Measurements from ENCODE around the gene TMEM170B. TPM values are rescaled to one million over a fixed set of nuclear protein-coding genes. Genes with fewer than 3 reads are reported as not detected.

Gene TMEM170B
- total RNA-seq, 1 experiment from 2014 or later = under 0.01 TPM

GRCh38 chr6:11585426-11586016, 48.0 kb downstream of the TMEM170B start:
- peak overlapping the region; percentile 97 for H3K27ac ChIP-seq
- DNase-seq (ENCODE audit: low read depth in 1 of 2, low spot score in 2 of 2) = peak in 1 of 2 experiments; percentile 72
- H3K27me3 ChIP-seq (replicated peaks) = no peaks in the 10 kb centered on the region
- no peak overlapping the region for H3K4me3 ChIP-seq
- H3K36me3 ChIP-seq = peaks cover 10% of the 10 kb centered on the region; the same call in 1 of the 2 replicates
- no peaks in the 10 kb centered on the region for H3K9me3 ChIP-seq (replicated peaks)
- H3K4me1 ChIP-seq (replicated peaks) = peaks cover 48% of the 10 kb centered on the region

GRCh38 chr6:11586117-11586516, 48.6 kb downstream of the TMEM170B start:
- H3K4me1 ChIP-seq (replicated peaks) = peaks cover 54% of the 10 kb centered on the region
- peaks cover 10% of the 10 kb centered on the region; the same call in 1 of the 2 replicates for H3K36me3 ChIP-seq
- H3K9me3 ChIP-seq (replicated peaks) = no peaks in the 10 kb centered on the region
- DNase-seq (ENCODE audit: low read depth in 1 of 2, low spot score in 2 of 2) = no peak
- no peaks in the 10 kb centered on the region for H3K27me3 ChIP-seq (replicated peaks)
- H3K27ac ChIP-seq = peak overlapping the region; percentile 97
- no peak overlapping the region for H3K4me3 ChIP-seq

DNA sequence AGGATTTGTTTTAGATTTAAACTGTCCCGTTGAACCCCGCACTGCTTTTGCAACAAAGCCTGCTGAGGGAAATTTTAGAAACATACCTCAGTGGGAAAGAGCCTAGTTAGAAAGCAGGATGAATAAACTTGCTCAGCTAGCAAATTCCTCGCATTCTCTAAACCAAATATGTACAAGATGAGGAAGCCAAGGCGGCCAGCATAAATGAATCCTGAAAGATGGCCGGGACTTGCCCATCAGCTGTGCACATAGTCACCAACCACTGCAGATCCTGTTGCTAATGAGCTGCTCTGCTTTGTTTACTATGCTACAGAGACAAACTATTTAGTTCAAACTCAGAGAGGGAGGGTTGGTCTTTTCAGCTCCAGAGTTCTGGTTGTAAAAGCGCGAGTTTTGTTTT, 49.0 kb downstream of the TMEM170B start:
- Histone ChIP-seq H3K9me3 (replicated peaks) (no peaks in the 10 kb centered on the region), H3K36me3 (peaks cover 10% of the 10 kb centered on the region; the same call in 1 of the 2 replicates), H3K27ac (peak overlapping the region; percentile 97), H3K4me1 (replicated peaks) (peaks cover 57% of the 10 kb centered on the region), H3K4me3 (peak overlapping the region; percentile 6; the same call in 1 of the 2 replicates), H3K27me3 (replicated peaks) (no peaks in the 10 kb centered on the region)
- DNase-seq (ENCODE audit: low read depth in 1 of 2, low spot score in 2 of 2) = peak; percentile 92 to 95

DNA sequence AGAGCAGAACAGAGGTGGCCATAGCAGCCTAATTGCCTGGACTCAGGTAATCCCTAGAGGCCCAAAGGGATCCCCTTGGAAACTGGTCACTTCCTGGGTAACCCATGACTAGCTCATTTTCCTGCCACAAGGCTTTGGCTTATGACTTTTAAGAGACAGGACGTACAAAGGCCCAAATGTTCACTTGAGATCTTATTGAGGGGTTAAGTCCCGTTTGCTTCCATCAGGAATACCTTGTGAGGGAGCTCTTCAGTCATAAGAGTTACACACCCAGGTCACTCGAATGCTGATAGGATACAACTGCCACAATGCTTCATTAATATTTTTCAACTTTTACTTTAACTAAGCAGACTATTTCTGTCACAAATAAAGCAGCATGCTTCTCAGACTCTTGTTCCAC, 51.7 kb downstream of the TMEM170B start:
- no peak overlapping the region for H3K4me3 ChIP-seq
- peak overlapping the region; percentile 98 for H3K27ac ChIP-seq
- peaks cover 69% of the 10 kb centered on the region for H3K4me1 ChIP-seq (replicated peaks)
- H3K27me3 ChIP-seq (replicated peaks) = no peaks in the 10 kb centered on the region
- DNase-seq (ENCODE audit: low read depth in 1 of 2, low spot score in 2 of 2) = no peak
- peaks cover 17% of the 10 kb centered on the region for H3K36me3 ChIP-seq
- no peaks in the 10 kb centered on the region for H3K9me3 ChIP-seq (replicated peaks)

DNA sequence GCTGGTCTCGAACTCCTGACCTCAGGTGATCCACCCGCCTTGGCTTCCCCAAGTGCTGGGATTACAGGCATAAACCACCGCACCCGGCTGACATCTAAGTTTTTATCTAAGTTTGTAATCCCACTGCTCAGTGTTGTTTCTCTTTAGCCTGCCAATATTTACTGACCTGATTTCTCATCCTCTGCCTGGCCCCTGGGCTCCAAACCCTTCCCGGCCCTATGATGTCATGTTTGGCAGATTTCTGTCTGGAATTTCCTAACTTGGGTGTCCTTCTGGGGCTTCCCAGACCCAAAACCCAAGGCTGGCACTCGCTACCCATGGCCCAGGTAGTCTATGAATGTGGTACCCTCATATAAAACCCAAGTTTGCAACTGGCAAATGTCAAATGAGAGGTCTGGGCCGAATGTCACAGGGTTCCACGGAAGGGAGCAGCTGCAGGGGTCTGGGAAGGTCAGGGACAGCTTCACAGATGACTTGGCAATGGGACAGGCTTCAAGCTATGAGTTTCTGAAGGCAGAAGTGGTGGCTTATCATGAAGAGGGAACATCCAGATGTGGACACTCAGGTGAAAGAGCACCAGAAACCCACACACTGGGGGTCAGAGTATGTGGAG, 54.9 kb downstream of the TMEM170B start:
- no peak for DNase-seq (ENCODE audit: low read depth in 1 of 2, low spot score in 2 of 2)
- Histone ChIP-seq H3K36me3 (peaks cover 20% of the 10 kb centered on the region), H3K4me1 (replicated peaks) (peaks cover 49% of the 10 kb centered on the region), H3K27ac (peak overlapping the region; percentile 4; the same call in 1 of the 2 replicates), H3K27me3 (replicated peaks) (no peaks in the 10 kb centered on the region), H3K4me3 (no peak overlapping the region), H3K9me3 (replicated peaks) (no peaks in the 10 kb centered on the region)

DNA sequence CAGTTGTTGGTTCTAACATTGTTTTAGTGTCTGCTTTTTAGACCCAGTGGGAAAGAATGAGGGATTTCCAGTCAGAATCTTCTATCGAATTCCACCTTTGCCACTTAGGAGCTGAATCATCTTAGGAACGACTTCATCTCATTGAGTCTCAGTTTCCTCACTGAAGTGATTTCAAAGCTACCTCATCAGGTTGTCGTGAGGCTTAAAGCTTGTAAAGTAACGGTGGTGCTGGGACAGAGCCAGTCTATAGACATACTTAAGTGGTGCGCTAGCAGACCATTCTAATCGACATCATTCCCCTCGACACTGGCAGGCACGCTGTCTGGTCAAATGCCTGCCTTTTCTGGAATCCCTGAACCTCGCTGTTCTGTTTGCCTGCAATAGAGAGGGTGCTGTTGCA, 55.5 kb downstream of the TMEM170B start:
- no peaks in the 10 kb centered on the region for H3K9me3 ChIP-seq (replicated peaks)
- H3K27ac ChIP-seq = no peak overlapping the region
- no peak for DNase-seq (ENCODE audit: low read depth in 1 of 2, low spot score in 2 of 2)
- peaks cover 46% of the 10 kb centered on the region for H3K4me1 ChIP-seq (replicated peaks)
- no peaks in the 10 kb centered on the region for H3K27me3 ChIP-seq (replicated peaks)
- no peak overlapping the region for H3K4me3 ChIP-seq
- H3K36me3 ChIP-seq = peaks cover 20% of the 10 kb centered on the region

GRCh38 chr6:11595903-11596302, 58.4 kb downstream of the TMEM170B start:
- Histone ChIP-seq H3K27ac (no peak overlapping the region), H3K27me3 (replicated peaks) (no peaks in the 10 kb centered on the region), H3K4me3 (no peak overlapping the region), H3K36me3 (peaks cover 9% of the 10 kb centered on the region), H3K4me1 (replicated peaks) (peaks cover 32% of the 10 kb centered on the region), H3K9me3 (replicated peaks) (no peaks in the 10 kb centered on the region)
- no peak for DNase-seq (ENCODE audit: low read depth in 1 of 2, low spot score in 2 of 2)

DNA sequence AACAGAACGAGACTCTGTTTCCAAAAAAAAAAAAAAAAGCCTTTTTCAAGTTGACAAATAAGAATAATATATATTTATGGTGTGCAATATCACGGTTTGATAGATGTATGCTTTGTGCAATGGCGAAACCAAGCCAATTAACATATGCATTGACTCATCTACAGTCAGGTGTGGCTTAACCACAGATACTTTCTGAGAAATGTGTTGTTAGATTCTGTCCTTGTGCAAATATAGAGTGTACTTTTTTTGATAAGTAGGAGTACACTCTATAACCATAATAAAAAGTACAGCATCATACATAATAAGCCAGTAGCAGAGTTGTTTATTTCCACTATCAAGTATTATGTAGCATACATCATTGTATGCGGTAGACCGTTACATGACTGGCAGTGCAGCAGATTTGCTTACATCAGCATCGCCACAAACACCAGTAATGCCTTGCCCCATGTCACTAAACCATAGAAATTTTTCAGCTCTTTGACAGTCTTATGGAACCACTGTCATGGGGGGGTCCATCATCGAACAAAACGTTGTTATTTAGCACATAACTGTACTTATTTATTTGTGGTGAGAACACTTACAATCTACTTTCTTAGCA, 59.2 kb downstream of the TMEM170B start:
- no peak overlapping the region for H3K27ac ChIP-seq
- H3K9me3 ChIP-seq (replicated peaks) = no peaks in the 10 kb centered on the region
- peaks cover 7% of the 10 kb centered on the region for H3K36me3 ChIP-seq
- H3K4me3 ChIP-seq = no peak overlapping the region
- peaks cover 33% of the 10 kb centered on the region for H3K4me1 ChIP-seq (replicated peaks)
- DNase-seq (ENCODE audit: low read depth in 1 of 2, low spot score in 2 of 2) = no peak
- no peaks in the 10 kb centered on the region for H3K27me3 ChIP-seq (replicated peaks)

- peaks cover 11% of the 10 kb centered on the region for H3K36me3 ChIP-seq
- H3K4me1 ChIP-seq (replicated peaks) = peaks cover 41% of the 10 kb centered on the region
- no peaks in the 10 kb centered on the region for H3K9me3 ChIP-seq (replicated peaks)
- no peaks in the 10 kb centered on the region for H3K27me3 ChIP-seq (replicated peaks)
- H3K27ac ChIP-seq = no peak overlapping the region
- H3K4me3 ChIP-seq = no peak overlapping the region
- DNase-seq (ENCODE audit: low read depth in 1 of 2, low spot score in 2 of 2) = no peak
Observed at GRCh38 chr6:11598687-11599086, 61.1 kb downstream of the TMEM170B start.

DNA sequence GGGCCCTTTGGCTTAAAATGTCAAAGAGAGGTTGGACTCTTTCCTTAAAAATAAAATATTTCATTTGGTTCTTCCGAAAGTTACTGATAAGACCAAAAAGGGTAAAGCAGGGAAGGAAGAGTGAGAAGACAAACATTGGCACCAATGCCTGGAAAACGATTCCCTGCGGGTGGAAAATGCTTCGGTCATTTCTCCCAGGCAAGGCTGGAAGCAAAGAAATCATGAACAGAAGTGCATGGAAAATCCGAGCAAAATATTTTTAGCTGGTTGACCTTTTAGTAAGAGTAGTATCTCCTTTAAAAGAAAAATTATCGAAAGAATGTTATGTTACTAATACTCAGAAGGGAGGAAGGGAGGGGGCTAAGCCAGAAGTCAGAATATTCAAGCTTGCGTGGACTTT, 62.7 kb downstream of the TMEM170B start:
- no peaks in the 10 kb centered on the region for H3K9me3 ChIP-seq (replicated peaks)
- peaks cover 17% of the 10 kb centered on the region for H3K36me3 ChIP-seq
- H3K4me3 ChIP-seq = no peak overlapping the region
- no peak for DNase-seq (ENCODE audit: low read depth in 1 of 2, low spot score in 2 of 2)
- peaks cover 55% of the 10 kb centered on the region for H3K4me1 ChIP-seq (replicated peaks)
- peak overlapping the region; percentile 90 for H3K27ac ChIP-seq
- H3K27me3 ChIP-seq (replicated peaks) = no peaks in the 10 kb centered on the region

DNA sequence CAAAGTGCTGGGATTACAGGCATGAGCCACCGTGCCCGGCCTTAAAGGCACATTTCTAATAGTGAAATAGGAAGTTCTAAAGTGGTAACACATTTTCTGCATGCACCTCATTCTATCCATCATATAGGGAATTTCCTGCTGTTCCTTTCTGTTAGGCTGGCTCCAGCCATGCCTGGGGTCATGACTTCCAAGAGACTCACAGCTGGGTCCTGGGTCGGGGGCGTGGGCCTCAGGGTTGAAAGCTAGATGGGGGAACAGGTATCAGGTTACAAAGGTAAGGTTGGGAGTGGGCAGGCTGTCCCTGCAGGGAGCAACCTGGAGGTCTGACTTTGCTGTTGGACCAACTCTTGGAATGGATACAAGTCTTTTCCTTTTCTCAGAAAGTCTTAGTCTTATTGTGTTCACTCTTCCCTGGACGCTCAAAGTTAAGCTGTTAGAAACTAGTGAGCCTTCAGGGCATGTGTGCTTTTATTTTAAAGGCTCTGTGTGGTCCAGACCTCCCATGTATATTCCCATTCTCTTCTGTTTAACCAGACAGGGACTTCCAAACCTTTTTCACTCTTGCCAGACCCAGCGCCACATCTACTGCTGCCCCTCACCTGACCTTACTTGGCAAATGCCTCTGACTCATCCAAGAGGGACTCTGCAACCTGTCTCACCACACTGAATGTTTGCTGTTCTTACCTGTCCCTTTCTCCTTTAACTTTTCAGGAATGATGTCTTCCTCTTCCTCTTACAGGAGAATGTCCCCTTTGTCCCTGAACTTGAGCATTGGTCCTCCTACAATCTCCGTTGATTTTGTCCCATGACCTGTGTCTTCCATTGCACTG, 64.4 kb downstream of the TMEM170B start:
- no peak overlapping the region for H3K4me3 ChIP-seq
- no peaks in the 10 kb centered on the region for H3K9me3 ChIP-seq (replicated peaks)
- peaks cover 70% of the 10 kb centered on the region for H3K4me1 ChIP-seq (replicated peaks)
- DNase-seq (ENCODE audit: low read depth in 1 of 2, low spot score in 2 of 2) = peak; percentile 93 to 94
- H3K27ac ChIP-seq = peak overlapping the region; percentile 90
- H3K27me3 ChIP-seq (replicated peaks) = no peaks in the 10 kb centered on the region
- H3K36me3 ChIP-seq = peaks cover 17% of the 10 kb centered on the region

GRCh38 chr6:11604215-11604614, 66.7 kb downstream of the TMEM170B start:
- Histone ChIP-seq H3K4me3 (no peak overlapping the region), H3K36me3 (peaks cover 14% of the 10 kb centered on the region), H3K9me3 (replicated peaks) (no peaks in the 10 kb centered on the region), H3K4me1 (replicated peaks) (peaks cover 87% of the 10 kb centered on the region), H3K27me3 (replicated peaks) (no peaks in the 10 kb centered on the region), H3K27ac (peak overlapping the region; percentile 90)
- DNase-seq (ENCODE audit: low read depth in 1 of 2, low spot score in 2 of 2) = peak in 1 of 2 experiments; percentile 12

DNA sequence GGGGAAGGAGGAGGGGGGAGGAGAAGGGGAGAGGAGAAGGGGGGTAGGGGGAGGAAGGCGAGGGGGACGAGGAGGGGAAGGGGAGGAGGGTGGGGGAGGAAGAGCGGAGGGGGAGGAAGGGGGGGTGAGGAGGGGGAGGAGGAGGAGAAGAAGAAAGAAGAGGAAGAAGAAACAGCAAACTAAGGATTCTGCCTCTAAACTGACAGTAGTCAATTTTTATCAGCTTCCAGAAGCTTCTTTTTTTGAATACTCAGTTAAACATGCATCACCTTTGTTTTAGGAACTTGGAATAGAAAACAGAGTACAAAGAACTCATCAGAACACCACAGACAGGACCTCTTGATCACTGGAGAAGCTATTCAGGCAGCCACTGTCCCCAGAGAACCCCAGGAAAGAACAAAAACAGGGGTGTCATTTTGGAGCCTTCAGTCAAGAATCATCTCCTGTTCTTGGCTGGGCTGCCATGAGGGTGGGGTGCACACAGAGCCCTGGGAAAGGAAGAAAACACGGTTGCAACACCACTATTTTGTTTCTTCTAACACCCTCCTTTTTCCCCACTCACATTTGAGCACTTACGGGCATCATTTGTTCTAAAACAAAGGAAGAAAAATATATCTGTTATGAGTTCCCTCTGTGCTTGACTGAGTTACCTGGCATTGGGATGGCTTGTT, 67.4 kb downstream of the TMEM170B start:
- peak in 1 of 2 experiments; percentile 3 for DNase-seq (ENCODE audit: low read depth in 1 of 2, low spot score in 2 of 2)
- Histone ChIP-seq H3K9me3 (replicated peaks) (no peaks in the 10 kb centered on the region), H3K4me3 (no peak overlapping the region), H3K27me3 (replicated peaks) (no peaks in the 10 kb centered on the region), H3K27ac (peak overlapping the region; percentile 95), H3K4me1 (replicated peaks) (peaks cover 88% of the 10 kb centered on the region), H3K36me3 (peaks cover 14% of the 10 kb centered on the region)
